ENCODE results near the gene ONECUT2.

The ONECUT2 gene

DNA sequence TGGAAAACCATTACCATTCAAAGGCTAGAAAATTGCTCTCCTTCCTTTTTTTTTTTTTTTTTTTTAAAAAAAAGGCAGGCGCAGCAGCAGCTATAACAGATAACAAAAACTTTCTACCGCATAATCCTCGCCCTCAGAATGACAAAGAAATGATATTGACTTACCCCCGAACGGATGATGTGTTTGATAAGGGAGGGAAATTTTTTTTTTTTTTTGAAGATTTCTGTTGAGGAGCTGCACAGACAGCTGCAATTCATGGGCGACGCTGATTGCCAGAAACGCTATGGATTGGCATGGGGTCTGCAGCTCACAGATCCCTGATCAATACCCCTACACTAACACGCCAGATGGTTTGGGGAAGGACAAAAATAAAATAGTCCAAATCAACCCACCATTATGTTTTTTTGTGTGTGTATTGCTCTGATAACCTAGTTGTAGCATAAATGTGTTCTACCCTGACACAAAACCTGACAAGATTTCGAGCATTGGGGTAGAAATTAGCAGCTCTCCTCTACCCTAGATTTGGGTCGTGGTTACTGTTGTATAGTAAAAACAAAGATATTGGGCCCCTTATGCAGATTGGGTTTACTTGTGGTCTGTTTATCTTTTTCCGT lies 3.6 kb upstream of the ONECUT2 start:
- DNase-seq: no peak

DNA sequence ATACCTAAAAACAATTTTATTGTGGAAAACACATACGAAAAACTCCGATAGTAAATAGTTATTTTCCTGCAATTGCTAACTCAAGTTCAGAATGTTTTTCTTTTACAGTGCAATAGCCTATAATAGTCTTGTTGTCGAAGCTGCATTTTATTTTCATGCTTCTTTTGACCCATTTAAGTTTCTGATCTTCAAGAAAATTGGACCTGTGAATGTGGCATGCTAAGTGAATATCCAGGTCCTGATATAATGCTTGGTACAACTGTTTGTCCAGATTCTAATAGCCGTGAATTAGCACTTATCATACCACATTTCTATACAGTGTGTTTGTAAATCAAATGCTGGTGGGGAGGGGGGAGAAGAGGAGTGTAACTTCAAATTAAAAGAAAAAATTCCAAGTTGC lies 3.0 kb upstream of the ONECUT2 start:
- no peak for DNase-seq

DNA sequence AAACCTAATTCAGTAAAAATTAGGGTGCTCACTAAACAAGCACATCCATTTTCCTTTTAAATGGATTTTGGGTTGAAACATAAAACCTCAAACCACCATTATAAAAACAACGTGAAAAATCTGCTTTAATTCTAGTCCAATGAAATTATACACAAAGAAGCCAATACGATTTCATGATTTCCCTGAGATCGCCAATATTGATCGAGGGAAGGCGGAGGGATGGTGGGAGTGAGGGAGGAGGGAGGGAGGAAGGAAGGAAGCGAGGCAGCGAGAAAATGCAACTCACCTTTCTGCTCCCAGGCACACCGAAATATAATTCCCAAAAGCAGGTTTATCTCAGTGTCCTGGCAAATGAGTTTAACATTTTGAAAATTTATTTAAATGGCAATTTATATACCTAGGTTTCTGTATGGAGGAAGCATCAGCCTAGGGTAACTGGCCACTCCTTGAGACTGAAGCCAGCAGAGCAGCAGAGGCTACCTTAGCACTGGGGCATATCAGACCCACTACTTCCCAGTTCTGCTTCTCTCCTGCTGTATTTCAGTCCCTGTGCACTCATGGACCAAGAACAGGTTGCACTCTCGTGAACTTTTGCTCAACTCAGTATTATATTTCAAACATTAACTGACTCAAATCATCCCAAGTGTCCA lies 2.3 kb upstream of the ONECUT2 start:
- DNase-seq: peak; percentile 75

DNA sequence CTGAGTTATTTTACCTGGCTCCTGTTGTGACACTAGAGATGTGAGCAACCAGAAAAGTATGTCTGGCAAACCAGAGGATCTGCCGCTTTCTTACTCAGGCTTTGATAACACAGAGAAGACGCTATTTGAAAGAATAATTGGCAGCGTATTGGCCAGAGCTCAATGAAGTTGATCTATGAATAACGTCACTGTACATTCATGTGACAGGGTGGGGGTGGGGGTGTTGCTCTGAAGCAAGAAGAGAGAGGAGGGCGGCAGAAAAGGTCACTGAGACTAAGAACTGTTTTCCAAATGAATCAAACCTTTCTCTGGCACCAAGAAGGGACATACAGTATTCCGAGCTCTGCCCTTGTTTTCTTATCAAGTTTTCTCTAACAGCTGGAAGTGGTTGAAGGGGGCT lies 1.7 kb upstream of the ONECUT2 start:
- DNase-seq: no peak

DNA sequence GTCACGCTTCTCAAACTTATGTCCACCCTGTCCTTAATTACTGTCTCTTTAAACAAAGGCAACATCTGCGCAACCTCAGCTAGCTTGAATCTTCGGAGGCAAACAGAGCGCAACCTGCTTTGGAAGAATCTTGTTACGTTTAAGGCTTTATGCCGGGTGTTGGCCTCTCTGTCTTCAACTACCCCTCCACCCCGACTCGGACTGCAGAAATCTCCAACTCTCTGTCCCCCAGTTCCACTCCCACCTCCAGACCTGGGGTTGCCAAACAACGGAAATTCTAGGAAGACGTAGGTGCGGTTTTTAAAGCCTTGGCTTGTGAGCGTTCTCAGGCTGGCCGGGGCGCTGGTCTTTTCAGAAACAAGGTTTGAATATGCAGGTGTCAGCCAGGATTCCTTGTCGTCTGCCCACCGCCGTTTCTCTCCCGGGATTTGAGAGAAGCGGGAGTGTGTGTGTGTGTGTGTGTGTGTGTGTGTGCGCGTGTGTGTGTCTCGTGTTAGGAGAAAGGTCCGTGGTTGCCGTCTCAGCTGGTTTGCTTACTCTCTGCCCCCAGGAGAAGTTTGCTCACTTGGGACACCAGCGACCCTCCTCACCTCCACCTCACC lies 1.1 kb upstream of the ONECUT2 start:
- peak; percentile 95 for DNase-seq

DNA sequence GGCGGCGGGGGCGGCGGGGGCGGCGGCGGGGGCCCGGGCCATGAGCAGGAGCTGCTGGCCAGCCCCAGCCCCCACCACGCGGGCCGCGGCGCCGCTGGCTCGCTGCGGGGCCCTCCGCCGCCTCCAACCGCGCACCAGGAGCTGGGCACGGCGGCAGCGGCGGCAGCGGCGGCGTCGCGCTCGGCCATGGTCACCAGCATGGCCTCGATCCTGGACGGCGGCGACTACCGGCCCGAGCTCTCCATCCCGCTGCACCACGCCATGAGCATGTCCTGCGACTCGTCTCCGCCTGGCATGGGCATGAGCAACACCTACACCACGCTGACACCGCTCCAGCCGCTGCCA lies 644 bp downstream of the ONECUT2 start:
- peak; percentile 82 for DNase-seq

DNA sequence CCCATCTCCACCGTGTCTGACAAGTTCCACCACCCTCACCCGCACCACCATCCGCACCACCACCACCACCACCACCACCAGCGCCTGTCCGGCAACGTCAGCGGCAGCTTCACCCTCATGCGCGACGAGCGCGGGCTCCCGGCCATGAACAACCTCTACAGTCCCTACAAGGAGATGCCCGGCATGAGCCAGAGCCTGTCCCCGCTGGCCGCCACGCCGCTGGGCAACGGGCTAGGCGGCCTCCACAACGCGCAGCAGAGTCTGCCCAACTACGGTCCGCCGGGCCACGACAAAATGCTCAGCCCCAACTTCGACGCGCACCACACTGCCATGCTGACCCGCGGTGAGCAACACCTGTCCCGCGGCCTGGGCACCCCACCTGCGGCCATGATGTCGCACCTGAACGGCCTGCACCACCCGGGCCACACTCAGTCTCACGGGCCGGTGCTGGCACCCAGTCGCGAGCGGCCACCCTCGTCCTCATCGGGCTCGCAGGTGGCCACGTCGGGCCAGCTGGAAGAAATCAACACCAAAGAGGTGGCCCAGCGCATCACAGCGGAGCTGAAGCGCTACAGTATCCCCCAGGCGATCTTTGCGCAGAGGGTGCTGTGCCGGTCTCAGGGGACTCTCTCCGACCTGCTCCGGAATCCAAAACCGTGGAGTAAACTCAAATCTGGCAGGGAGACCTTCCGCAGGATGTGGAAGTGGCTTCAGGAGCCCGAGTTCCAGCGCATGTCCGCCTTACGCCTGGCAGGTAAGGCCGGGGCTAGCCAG lies 1.2 kb downstream of the ONECUT2 start:
- DNase-seq: peak; percentile 83

DNA sequence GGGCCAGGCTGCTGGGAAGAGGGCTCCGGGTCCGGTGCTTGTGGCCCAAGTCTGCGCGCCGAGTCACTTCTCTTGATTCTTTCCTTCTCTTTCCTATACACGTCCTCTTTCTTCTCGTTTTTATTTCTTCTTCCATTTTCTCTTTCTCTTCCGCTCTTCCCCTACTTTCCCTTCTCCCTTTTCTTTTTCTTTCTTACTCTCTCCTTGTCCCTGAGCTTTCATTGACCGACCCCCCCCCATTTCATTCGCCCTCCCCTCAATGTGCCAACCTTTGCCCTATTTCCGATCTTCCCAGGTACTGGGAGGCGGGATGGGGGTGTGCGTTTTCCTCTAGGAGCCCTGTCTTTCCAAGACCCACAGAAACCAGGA lies 1.8 kb downstream of the ONECUT2 start:
- DNase-seq: no peak

DNA sequence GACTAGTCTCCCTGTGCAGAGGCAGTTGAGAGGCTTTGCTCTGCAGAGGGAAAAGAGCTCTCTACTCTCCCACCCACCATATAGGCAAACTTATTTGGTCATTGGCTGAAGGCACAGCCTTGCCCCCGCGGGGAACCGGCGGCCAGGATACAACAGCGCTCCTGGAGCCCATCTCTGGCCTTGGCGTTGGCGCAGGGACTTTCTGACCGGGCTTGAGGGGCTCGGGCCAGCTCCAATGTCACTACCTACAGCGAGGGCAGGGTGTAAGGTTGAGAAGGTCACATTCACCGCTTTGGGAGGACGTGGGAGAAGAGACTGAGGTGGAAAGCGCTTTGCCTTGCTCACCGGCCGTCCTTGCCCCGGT lies 2.2 kb downstream of the ONECUT2 start:
- DNase-seq: peak; percentile 92

DNA sequence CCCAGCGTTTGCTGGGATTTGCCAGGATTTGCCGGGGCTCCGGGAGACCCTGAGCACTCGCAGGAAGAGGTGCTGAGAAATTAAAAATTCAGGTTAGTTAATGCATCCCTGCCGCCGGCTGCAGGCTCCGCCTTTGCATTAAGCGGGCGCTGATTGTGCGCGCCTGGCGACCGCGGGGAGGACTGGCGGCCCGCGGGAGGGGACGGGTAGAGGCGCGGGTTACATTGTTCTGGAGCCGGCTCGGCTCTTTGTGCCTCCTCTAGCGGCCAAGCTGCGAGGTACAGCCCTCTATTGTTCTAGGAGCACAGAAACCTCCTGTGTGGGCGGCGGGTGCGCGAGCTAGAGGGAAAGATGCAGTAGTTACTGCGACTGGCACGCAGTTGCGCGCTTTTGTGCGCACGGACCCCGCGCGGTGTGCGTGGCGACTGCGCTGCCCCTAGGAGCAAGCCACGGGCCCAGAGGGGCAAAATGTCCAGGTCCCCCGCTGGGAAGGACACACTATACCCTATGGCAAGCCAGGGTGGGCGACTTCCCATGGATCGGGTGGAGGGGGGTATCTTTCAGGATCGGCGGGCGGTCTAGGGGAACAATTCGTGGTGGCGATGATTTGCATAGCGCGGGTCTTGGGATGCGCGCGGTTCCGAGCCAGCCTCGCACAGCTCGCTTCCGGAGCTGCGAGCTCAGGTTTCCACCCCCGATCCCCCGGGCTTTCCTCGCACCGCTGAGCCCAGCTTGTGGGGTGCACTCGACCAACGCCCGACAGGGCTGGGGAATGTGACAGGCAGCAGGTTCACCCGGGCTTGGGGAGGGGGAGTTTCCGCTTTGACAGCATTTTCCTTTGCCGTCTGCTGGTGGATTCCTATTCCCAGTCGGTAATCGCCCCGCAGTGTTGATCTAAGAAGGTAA lies 2.8 kb downstream of the ONECUT2 start:
- DNase-seq: peak; percentile 99

DNA sequence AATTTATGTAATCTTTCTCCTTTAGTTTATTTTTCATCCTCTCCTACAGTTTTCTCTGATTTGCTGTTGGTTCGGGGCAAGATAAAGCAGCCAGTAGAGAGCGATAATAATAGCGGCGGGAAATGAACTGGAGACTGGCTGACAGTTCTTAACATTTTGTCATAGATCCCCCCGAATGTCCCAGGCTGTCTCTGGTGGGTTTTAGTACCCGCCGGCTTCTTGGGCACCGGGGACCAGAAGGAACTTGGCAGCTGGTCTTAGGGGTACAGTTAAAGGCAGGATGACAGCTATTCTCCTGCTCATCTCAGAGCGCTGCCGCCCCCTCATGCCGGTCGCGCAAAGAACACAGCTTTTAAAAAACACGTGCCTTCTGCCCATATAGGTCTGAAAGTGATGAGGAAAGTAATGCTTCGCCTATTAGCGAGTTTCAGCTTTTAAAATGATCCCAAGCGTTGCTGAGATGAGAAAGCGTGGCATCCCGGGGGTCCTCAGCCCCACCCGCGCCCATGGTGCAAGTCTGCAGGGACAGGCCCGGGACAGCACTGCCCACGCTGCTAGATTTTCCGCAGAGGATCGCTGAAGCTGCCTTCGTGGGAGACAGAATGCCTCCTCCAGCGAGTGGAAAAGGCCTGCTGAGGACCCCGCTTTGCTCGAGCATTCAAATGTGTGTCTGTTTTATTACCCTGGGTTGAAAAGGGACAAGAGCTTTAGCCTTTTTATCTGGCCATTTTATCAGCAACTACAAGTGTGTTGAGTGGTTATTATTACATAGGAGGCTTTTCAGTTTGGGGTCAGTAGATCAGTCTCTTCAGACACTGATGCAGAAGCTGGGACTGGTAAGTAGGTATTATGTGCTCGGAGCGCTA lies 3.8 kb downstream of the ONECUT2 start:
- DNase-seq: peak; percentile 68

DNA sequence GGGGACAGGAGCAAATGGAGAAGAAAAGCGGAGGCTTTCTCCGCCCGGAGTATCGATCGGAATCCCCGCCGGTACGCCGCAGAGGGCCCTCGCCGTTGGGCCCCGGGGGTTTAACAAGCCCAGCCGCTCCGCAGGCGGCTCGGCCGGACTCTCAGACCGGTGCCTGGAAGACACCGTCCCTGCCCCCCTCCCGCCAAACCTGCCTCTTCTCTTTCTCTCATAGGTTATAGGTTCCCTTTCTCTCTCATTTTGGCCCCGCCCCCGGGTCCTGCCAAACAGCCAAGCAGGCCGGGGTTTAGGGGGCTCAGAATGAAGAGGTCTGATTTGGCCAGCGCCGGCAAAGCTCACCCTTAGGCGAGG lies 4.4 kb downstream of the ONECUT2 start:
- no peak for DNase-seq

DNA sequence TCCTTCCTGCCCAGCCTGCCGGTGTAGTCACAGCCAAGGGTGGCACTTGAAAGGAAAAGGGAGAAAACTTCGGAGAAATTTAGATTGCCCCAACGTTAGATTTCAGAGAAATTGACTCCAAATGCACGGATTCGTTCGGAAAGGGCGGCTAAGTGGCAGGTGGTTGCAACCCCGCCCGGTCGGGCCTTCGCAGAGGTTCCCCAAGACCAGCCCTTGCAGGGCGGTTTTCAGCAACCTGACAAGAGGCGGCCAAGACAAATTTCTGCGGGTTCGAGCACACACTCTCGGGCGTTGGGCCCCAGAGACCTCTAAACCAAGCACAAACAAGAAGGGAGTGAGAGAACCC lies 4.8 kb downstream of the ONECUT2 start:
- DNase-seq: no peak

DNA sequence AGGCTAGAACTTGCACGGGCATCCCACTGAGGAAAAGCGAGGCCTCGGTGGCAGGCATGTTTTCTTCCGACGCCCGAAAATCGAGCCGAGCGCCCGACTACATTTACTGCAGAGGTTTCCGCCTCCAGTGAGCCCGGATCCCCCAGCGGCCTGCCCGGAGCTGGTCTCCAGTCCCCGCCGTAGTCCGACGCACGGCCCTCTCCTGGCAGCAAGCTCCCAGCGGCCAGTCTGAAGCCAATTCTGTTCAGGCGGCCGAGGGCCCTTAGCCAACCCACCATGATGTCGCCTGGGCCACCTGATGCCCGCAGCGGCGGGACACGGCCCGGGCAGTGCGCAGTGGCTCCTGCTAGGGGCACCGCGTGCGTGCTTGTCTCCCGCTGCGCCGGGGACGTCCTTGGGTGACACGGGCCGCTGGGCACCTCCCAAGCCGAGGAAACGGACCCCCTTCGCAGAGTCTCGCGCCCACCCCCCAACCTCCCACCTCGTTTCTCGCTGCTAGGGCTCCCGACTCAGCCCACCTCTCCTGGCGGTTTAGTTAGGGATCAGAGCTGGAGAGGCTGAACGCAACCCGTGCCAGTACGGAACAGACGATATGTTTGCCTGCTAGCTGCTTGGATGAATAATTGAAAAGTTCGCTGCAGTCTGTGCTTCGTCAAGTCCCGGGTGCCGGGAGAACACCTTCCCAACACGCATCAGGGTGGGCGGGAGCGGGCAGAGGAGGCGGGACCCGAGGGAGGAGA lies 5.3 kb downstream of the ONECUT2 start:
- no peak for DNase-seq

DNA sequence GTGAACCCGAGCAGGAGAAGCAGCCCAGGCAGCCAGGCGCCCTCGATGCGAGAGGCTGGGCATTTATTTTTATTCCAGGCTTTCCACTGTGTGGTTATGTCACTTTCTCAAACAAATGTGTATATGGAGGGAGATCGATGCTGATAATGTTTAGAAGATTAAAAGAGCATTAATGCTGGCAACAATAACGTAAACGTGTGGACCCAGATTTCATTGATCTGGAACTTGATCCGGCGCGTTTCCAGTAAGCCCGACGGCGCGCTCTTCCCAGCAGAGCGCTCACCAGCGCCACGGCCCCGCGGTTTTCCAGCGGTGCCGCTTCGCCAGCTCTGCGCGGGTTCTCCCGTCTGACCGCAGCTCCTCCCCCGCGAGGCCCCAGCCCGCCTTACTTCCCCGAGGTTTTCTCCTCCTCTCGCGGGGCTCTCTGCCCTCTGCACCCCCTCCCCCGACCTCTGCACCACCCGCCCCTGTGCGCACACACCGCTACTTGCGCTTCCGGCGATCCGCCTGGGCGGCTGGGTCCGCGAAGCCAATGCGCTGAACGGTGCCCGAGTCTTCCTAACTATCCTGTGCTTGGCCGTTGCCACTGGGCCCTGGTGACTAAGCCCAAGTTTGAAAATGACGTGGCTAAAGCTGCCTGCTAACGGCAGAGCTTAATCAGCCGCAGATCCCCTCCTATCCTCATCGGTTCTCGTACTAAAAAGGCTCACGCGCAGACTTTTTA lies 6.1 kb downstream of the ONECUT2 start:
- no peak for DNase-seq

DNA sequence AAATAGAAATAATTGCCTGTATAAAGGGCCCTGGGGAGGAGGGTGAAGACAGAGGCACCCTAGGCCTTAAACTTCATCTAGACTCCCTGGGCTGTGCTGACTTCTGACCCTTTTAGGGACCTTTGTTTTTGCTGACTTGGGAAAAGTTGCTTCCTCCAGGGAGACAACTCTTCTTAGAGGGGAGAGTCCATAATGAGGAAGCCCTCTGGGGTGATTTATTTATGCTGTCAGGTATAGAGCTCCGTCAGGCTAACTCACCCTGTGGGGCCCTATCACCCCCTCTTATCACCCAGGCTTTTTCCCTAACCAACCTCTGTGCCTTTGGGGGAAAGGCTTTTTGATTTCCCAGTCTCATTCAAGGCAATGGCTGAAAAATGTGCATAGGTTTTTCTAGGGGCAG lies 8.1 kb downstream of the ONECUT2 start:
- DNase-seq: no peak

DNA sequence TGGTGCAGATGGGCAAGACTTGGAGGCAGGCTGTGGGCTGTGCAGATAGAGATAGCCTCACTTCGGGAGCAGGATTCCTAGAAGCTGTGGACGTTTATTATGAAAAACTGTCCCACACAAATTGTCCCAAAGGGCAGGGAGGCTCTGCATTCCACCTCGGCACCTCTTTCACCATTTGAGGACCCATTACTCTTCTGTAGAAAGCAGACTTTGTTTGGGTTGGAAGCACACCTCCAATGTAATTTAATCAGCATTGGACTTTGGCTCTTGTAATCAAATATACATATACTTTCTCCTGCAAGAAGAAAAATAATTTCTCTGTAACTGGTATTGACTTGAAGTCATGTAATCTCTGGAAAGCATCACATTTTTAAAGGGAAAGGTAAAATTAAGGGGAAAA lies 8.5 kb downstream of the ONECUT2 start:
- DNase-seq: peak; percentile 63

DNA sequence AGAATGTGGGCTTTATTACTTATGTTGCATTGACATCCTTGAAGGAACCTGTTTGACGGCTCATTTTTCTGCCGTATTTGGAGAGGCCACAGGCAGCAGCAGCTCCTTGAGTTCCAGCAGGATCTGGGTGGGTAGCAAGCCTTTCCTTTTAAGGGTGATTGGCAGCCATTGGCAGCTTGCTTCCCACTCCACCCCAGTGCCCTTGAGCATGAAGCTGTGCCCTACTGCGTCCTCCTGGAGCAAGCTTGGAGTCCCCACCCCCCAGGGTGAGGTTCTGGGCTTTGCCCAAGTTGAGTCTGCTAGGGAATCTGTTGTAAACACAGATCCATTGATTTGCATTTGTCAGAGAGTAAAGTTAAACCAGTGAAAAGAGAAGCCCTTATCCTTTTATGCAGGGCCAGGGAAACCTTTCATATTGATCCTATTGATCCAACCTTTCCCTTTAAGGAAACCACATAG lies 9.2 kb downstream of the ONECUT2 start:
- peak; percentile 61 for DNase-seq

DNA sequence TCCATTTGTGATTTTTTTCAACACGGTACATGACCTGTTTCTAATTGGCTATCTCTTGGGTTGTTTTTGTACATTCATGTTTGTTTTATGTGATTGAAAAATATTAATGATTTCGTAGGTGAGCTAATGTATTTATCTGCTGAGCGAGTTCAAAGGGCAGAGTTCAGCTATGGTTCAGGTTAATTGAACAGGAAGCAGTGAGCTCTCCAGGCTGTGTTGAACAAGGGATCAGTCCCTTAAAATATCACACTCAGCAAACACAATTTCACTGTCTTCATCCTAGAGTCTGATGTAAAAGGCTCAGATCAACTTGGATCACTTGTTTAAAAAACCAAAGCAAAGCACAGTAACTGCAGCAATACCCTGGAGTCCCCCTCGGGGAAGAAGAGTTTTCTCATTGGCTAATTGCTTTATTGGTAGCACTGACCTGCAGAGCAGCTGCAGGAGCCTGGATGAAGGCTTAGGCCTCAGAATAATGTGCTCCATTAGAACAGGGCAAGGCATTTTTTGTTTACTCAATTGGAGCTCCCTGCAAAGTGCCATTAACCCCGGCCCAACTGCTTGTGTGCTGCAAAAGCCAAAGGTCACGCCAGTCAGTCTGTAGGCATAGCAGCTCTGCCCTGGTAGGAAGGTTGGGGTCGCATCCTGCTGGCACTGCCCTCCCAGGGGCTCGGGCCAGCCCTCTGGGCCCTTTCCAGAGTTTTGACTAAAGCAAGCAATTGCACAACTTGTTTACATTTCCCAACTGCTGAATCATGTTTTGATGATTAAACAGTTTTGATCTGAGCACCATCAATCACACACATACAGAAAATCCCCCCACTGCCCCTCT lies 10.5 kb downstream of the ONECUT2 start:
- DNase-seq: peak; percentile 99

DNA sequence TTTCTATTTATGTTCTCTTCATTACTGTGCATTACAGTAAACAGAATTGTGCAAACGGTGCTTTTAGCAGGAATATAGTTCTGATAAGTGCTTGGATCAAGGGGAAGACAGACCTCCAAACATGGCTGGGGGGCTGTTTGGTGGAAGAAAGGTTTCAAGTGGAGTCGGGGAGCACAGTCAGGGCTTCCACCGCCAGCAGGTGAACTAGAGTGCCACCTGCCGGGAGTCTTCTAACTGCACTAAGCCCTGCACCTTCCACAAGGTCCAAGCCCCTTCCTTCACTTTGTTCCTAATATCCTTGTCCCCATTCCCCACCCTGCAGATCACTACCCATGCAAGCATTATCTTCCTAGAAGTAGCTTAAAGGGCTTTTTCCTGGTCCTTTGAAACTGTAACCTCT lies 11.1 kb downstream of the ONECUT2 start:
- peak; percentile 95 for DNase-seq
